GM11168 (cell line): ENCODE results near the gene GNAQ.
"Not testable (repeated sequence)": the region's sequence is repeated elsewhere in the genome, so short reads cannot be mapped to it uniquely, and the experiment has no call there.

Experiments used
- in situ Hi-C: fragments of 300-500 bp; cut with MboI; formaldehyde crosslinking; loops from one replicate; pipeline ENCODE4 v1.12.0; 2022; ENCODE audit warnings: low sequenced_read_pairs; ENCODE audit not compliant: unreplicated experiment

GNAQ gene

DNA sequence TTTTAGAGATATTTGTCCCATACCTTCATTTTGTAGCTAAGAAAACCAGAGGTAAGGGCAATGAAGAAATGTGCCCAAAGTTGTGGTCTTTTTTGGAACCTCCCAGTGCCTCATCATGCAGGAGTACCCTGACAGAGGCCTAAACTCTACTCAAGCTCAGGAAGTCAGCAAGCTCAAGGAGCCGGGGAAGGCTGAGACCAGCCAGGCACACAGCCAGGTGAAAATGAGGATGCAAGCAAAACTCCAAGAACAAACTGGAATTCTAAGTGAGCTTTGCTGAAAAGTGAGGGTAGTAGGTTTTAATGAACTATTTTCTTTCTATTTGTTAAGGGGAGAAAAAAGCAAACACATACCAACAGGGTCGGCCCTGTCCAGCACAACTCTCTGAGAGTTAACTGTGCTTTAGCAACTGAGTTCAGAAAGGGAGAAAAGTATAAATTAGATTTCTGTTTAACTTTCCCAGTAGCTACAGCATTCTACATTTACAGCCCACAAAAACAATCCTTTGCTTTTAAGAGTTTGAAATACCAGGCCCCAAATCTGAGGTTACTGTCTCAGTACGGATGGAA lies 146.4 kb downstream of the GNAQ start:
- in situ Hi-C loops = no loop called here

GRCh38 chr9:77883846-77884771 lies 147.5 kb downstream of the GNAQ start:
- in situ Hi-C loops = no loop called here

GRCh38 chr9:77883133-77883532 lies 148.5 kb downstream of the GNAQ start:
- in situ Hi-C loops = no loop called here

DNA sequence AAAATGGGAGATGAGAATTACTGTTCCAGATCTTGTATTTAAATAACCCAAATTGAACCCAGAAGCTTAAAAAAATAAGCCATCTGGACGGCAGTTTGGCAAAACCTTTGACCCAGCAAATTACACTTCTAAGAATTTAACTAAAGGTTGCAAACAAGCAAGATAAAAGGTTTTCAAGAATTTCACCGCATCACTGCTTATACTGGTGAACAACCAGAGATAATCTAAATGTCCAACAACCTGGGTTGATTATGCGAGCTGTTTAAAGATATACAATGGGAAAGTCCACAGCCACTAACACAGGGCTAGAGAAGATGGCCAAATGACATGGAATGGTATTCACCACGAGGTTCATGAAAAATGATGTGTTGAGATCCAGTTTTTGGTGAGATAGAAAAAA lies 149.3 kb downstream of the GNAQ start:
- in situ Hi-C loops = no loop called here

DNA sequence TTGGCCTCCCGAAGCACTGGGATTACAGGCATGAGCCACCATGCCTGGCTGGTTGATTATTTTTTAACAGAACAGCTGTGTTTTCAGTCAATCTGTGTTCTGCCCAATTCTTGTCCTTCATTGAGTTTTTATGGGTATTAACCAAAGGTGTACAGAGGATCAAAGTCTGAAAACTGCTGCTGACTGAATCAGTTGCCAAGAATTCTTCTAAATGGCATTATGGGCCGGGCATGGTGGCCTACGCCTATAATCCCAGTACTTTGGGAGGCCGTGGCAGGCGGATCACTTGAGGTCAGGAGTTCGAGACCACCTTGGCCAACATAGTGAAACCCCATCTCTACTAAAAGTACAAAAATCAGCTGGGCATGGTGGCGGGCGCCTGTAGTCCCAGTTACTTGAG lies 150.0 kb downstream of the GNAQ start:
- in situ Hi-C loops = not testable (repeated sequence)

DNA sequence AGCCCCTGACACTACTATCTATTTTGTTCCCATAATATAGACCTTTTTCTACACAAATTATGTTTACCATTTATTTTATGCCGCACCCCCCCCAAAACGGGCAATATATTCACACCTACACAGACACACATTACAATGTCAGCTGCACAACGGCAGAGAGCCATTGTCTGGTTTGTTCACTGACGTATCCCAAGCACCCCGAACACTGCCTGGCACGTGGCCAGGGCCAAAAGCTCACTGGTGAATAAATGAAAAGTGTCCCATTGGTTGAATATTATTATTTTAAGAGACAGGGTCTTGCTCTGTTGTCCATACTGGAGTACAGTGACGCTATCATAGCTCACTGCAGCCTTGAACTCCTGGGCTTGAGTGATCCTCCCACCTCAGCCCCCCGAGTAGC lies 150.5 kb downstream of the GNAQ start:
- in situ Hi-C loops = no loop called here

GRCh38 chr9:77879437-77879943 lies 152.1 kb downstream of the GNAQ start:
- in situ Hi-C loops = no loop called here

DNA sequence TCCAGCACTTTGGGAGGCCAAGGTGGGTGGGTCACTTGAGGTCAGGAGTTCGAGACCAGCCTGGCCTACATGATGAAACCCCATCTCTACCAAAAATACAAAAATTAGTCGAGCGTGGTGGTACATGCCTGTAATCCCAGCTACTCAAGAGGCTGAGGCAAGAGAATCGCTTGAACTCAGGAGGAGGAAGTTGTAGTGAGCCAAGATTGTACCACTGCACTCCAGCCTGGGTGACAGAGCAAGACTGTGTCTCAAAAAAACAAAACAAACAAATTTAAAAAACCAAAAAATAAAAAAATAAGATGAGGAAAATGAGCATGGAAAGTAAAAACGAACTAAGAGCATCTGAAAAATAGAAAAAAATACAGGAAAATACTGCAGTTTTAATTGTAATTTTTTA lies 152.8 kb downstream of the GNAQ start:
- in situ Hi-C loops = not testable (repeated sequence)

DNA sequence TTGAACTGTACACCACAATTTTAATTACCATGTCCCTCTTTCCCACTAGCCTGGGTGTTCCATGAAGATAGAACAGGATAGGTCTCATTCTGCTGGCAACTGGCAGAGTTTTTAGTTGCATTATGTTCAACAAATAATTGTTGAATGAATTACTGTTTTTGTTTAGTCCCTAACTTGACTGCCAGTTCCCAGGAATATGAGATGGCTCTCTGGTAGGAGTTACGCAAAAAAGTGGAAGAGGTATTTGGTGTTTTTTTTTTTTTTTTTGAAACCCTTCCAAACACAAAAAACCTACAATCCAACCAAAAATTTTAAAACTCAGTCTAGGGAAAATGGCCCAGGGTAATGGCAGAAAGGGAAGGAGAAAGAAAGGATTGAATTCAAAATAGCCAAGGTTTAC lies 153.6 kb downstream of the GNAQ start:
- in situ Hi-C loops = no loop called here

GRCh38 chr9:77876590-77876989 lies 155.0 kb downstream of the GNAQ start:
- in situ Hi-C loops = no loop called here

GRCh38 chr9:77876091-77876490 lies 155.5 kb downstream of the GNAQ start:
- in situ Hi-C loops = no loop called here

DNA sequence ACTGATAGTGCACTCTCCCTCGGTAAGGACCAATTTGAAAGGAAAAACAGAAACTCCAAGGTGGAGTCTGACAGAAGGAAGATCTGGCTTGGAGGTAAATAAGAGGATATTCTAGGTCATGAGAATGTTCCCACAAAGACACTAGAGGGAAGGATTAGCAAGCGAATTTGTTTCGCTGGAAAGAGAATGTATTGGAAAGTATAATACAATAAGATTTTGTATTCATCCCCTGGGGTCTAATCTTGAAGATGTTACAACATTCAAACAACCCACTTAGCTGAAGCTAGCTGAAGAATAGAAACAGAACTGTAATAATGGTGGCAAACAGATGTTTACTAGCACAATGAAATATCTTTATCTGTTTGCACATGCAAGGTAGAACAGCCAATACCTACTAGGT lies 158.7 kb downstream of the GNAQ start:
- in situ Hi-C loops = no loop called here

DNA sequence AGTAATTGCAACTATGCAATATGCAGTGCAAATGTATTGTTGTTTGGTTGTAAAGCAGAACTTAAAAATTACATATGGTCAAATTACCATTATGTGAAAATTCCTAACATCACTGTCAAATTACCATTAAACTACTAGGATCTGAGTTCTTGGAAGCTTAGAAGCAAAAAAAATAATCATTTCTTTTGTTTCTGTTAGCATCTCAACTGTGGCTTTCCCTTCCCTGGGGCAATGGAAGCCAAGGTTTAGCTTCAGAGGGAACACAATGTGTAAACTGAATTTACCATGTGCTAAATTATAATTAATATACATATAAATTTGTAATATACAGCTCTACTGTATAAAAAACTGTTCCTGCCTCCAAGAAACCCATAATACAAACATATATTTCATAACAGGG lies 159.4 kb downstream of the GNAQ start:
- in situ Hi-C loops = no loop called here

DNA sequence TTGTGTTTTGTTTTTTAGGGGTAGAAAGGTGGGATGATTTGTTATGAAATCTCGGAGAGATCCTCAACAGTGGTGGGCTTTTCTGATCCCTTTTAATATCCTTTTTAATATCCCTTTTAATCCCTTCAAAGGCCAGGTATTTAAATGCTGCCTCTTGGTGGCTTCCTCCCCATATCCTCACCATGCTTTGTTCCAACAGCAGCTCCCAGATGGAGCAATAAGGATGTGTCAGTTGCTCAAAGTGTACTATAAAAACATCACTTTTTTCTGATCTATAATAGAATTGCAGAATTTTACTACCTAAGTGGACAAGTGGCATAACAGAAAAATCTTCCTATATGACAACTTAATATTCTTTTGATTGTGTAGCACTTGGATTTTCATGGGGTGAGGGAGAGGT lies 160.1 kb downstream of the GNAQ start:
- in situ Hi-C loops = no loop called here

GRCh38 chr9:77866878-77867277 lies 164.7 kb downstream of the GNAQ start:
- in situ Hi-C loops = no loop called here

- in situ Hi-C loops = no loop called here
Measured at GRCh38 chr9:77865385-77866047, 166.1 kb downstream of the GNAQ start.

- in situ Hi-C loops = no loop called here
Measured at GRCh38 chr9:77864211-77864889, 167.3 kb downstream of the GNAQ start.

- in situ Hi-C loops = not testable (repeated sequence)
Measured at GRCh38 chr9:77863638-77864037, 168.0 kb downstream of the GNAQ start.

DNA sequence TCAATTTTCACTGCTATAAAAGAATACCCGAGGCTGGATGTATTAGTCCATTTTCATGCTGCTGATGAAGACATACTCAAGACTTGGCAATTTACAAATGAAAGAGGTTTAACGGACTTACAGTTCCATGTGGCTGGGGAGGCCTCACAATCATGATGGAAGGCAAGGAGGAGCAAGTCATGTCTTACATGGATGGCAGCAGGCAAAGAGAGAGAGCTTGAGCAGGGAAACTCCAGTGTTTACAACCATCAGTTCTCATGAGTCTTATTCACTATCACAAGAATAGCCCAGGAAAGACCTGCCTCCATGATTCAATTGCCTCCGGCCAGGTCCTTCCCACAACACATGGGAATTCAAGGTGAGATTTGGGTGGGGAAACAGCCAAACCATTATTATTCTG lies 170.7 kb downstream of the GNAQ start:
- in situ Hi-C loops = not testable (repeated sequence)

DNA sequence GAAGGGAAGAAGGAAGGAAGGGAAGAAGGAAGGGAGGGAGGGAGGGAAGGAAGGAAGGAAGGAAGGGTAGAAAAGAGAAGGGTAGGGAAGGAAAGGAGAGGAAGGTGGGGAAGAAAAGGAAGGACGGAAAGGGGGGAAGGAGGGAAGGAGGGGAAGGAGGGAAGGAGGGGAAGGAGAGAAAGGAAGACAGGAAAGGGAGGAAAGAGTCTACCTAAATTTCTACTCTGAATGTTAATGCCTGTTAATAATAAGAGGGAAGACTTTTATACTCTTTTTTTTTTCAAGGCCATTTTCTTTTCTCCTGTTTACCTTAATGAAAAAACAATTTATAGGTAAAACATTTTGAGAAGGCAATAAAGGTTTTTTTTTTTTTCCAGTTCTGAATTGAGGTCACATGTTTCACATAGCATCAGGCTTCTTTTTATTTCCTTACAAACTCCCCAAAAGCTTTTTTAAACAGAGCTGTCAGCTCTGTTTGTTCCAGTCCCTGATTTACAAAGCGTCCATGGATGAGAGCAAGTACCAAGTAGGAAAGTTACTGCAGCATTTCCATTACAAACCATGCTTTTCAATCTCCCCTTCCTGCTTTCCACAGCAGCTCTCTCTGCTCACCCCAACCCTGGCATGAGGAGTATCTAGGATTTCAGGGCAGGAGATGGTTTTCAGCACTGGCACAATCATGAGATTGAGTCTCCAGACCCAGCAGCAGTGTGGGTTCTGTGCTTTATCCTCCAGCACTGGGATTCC lies 173.9 kb downstream of the GNAQ start:
- in situ Hi-C loops = no loop called here
